ENCODE results near the gene RAI14. TPM values are rescaled to one million over a fixed set of nuclear protein-coding genes. Genes with fewer than 3 reads are reported as not detected.

RAI14 gene
- total and polyA plus RNA-seq, 2 donors (not counting 3 experiments of a cell fraction or from before 2014, with no cell fraction given) = 114 to 369 TPM

DNA sequence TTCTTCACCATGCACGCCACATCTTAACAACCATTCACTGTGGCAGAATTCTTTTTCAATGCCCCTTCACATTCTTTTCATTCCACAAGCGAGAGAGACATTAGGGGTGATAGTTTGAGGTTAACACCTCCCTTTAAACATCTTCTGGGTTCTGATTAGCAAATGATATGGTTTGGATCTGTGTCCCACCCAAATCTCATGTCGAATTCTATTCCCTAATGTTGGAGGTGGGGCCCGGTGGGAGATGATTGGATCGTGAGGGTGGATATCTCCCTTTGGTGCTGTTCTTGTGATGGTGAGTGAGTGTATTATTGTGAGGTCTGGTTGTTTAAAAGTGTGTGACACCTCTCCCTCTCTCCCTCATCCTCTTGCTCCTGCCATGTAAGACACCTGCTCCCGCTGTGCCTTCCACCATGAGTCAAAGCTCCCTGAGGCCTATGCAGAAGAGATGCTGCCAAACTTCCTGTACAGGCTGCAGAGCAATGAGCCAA, 46.1 kb upstream of the RAI14 start:
- POLR2A ChIA-PET = interaction anchor here (1.1 kb wide), 1 partner anchor 77 kb away, joined by 3 read pairs; no protein-coding TSS in a partner anchor

More for the DNA sequence above, 46.1 kb upstream of the RAI14 start:
- H3K4me2 ChIP-seq (ENCODE audit: insufficient read depth, low read length) = peak overlapping the region; percentile 92
- peak overlapping the region; percentile 66 for H2AFZ ChIP-seq (ENCODE audit: low read depth, low read length)
- H3K4me3 ChIP-seq (replicated peaks in 1 of 3; ENCODE audit: insufficient read depth in 1 of 3, low read depth in 1 of 3, low read length in 3 of 3) = no peak overlapping the region
- H3K79me2 ChIP-seq (ENCODE audit: control insufficient read depth, insufficient read depth, low read length) = no peaks in the 10 kb centered on the region
- FAIRE-seq (no peak), DNase-seq (ENCODE audit: low read depth, low spot score) (peak; percentile 47)
- H3K27me3 ChIP-seq (ENCODE audit: control insufficient read depth in 2 of 2, insufficient read depth in 2 of 2, low read length in 2 of 2) = no peaks in the 10 kb centered on the region
- H3K9me3 ChIP-seq (replicated peaks; ENCODE audit: control insufficient read depth, insufficient read depth, low read length) = no peaks in the 10 kb centered on the region
- CTCF ChIA-PET = interaction anchor here (1.1 to 3.6 kb wide), 5 partner anchors 11 to 109 kb away, joined by 3 to 15 read pairs (median 6); no protein-coding TSS in a partner anchor
- H3K9ac ChIP-seq (replicated peaks; ENCODE audit: extremely low read depth, insufficient read depth, low read length) = peak overlapping the region; percentile 97
- peak overlapping the region; percentile 99 for H3K27ac ChIP-seq (ENCODE audit: insufficient read depth, low read depth, low read length)
- H4K20me1 ChIP-seq (replicated peaks; ENCODE audit: control insufficient read depth, extremely low read depth, insufficient read depth, low read length) = no peaks in the 10 kb centered on the region
- H3K36me3 ChIP-seq (ENCODE audit: control insufficient read depth in 2 of 2, extremely low read depth in 1 of 2, insufficient read depth in 2 of 2, low read length in 2 of 2) = no peaks in the 10 kb centered on the region
- H3K4me1 ChIP-seq (ENCODE audit: control insufficient read depth, extremely low read depth, insufficient read depth, low read length) = peaks cover 31% of the 10 kb centered on the region
- BruUV-seq (replicated peaks) = no TSS peak
- dilution Hi-C loops (cut with MboI; ENCODE audit: extremely low pct_ligation_motif_present, low sequenced_read_pairs) = no loop called here
- intact Hi-C loops (cut with micrococcal nuclease) = loop anchor here (1.0 to 2.0 kb wide), 6 partner anchors 12 to 101 kb away; partner anchors contain the start of gene RAI14
- no peak for TF ChIP-seq GATA2 (IDR thresholded peaks at IDR 0.05; ENCODE audit: insufficient read depth, insufficient read length, low read depth, low read length)
- no peak for TF ChIP-seq MYC (IDR thresholded peaks at IDR 0.05; ENCODE audit: low read depth, low read length)
- no peak for TF ChIP-seq CTCF (IDR thresholded peaks at IDR 0.05; ENCODE audit: extremely low read depth in 1 of 2, insufficient read depth in 1 of 2, low read depth in 1 of 2, low read length in 2 of 2)
- TF ChIP-seq EZH2 (IDR thresholded peaks at IDR 0.05; ENCODE audit: borderline replicate concordance, low read depth, low read length, severe bottlenecking) = no peak
- no peak for TF ChIP-seq POLR2A (IDR thresholded peaks at IDR 0.05; ENCODE audit: low read depth, low read length)
- TF ChIP-seq, protein P1, sequence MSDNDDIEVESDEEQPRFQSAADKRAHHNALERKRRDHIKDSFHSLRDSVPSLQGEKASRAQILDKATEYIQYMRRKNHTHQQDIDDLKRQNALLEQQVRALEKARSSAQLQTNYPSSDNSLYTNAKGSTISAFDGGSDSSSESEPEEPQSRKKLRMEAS (IDR thresholded peaks at IDR 0.05; ENCODE audit: insufficient read depth, insufficient read length) = no peak
- TF ChIP-seq FOS (IDR thresholded peaks at IDR 0.05; ENCODE audit: borderline replicate concordance, insufficient read depth, low read length) = no peak
- TF ChIP-seq JUN (IDR thresholded peaks at IDR 0.05; ENCODE audit: borderline replicate concordance, insufficient read depth, insufficient read length, low read depth) = no peak
- TF ChIP-seq POLR2AphosphoS5 (IDR thresholded peaks at IDR 0.05; ENCODE audit: insufficient read depth, low read depth, low read length) = no peak
- no peaks in the 10 kb centered on the region for H3K9me1 ChIP-seq (replicated peaks; ENCODE audit: control insufficient read depth, extremely low read depth, insufficient read depth, low read length)

All from endothelial cell of umbilical vein (primary cell).